Endothelial cell of umbilical vein (primary cell): Measurements from ENCODE around the gene FRG2C.
"Not testable (repeated sequence)": the region's sequence is repeated elsewhere in the genome, so short reads cannot be mapped to it uniquely, and the experiment has no call there.

Experiments
- EZH2 ChIP-seq: IDR thresholded peaks from 2 replicates; pipeline ENCODE4 v1.6.1; 2012; ENCODE audit warnings: borderline replicate concordance, low read depth, mild to moderate bottlenecking, moderate library complexity, low read length, inconsistent platforms; ENCODE audit not compliant: severe bottlenecking
- FOS ChIP-seq: IDR thresholded peaks from 2 replicates; pipeline ENCODE4 v1.6.1; 2011; ENCODE audit warnings: mild to moderate bottlenecking, low read length, moderate library complexity, borderline replicate concordance; ENCODE audit not compliant: insufficient read depth
- GATA2 ChIP-seq: IDR thresholded peaks from 2 replicates; pipeline ENCODE4 v1.7.0; 2011; ENCODE audit warnings: low read depth, mild to moderate bottlenecking, moderate library complexity, mixed read lengths, low read length; ENCODE audit not compliant: insufficient read length, insufficient read depth
- JUN ChIP-seq: IDR thresholded peaks from 2 replicates; pipeline ENCODE4 v1.6.1; 2011; ENCODE audit warnings: borderline replicate concordance, low read depth; ENCODE audit not compliant: insufficient read length, insufficient read depth
- MYC ChIP-seq: IDR thresholded peaks from one replicate; pipeline ENCODE4 v1.6.1; 2011; ENCODE audit warnings: mild to moderate bottlenecking, low read depth, low read length
- POLR2A ChIP-seq: IDR thresholded peaks from 2 replicates; pipeline ENCODE4 v1.6.1; 2012; ENCODE audit warnings: low read depth, mild to moderate bottlenecking, control low read depth, low read length
- POLR2AphosphoS5 ChIP-seq: IDR thresholded peaks from 2 replicates; pipeline ENCODE4 v1.6.1; 2012; ENCODE audit warnings: low read depth, mild to moderate bottlenecking, control low read depth, low read length, moderate library complexity; ENCODE audit not compliant: insufficient read depth
- TF ChIP-seq, protein P1 (sequence below), 2 donors: IDR thresholded peaks; 1 replicate in 1 of 2; 2 replicates in 1 of 2; pipeline ENCODE4 v1.5.1; 2011; ENCODE audit warnings: low read length in 2 of 2, mild to moderate bottlenecking in 2 of 2, moderate library complexity in 2 of 2, control low read depth in 1 of 2, inconsistent platforms in 1 of 2, low read depth in 1 of 2; ENCODE audit not compliant: insufficient read depth in 1 of 2; ENCODE audit errors: extremely low read depth in 1 of 2
- TF ChIP-seq, protein P2 (sequence below): IDR thresholded peaks from 2 replicates; pipeline ENCODE4 v1.6.1; 2011; ENCODE audit not compliant: insufficient read depth, insufficient read length

DNA sequence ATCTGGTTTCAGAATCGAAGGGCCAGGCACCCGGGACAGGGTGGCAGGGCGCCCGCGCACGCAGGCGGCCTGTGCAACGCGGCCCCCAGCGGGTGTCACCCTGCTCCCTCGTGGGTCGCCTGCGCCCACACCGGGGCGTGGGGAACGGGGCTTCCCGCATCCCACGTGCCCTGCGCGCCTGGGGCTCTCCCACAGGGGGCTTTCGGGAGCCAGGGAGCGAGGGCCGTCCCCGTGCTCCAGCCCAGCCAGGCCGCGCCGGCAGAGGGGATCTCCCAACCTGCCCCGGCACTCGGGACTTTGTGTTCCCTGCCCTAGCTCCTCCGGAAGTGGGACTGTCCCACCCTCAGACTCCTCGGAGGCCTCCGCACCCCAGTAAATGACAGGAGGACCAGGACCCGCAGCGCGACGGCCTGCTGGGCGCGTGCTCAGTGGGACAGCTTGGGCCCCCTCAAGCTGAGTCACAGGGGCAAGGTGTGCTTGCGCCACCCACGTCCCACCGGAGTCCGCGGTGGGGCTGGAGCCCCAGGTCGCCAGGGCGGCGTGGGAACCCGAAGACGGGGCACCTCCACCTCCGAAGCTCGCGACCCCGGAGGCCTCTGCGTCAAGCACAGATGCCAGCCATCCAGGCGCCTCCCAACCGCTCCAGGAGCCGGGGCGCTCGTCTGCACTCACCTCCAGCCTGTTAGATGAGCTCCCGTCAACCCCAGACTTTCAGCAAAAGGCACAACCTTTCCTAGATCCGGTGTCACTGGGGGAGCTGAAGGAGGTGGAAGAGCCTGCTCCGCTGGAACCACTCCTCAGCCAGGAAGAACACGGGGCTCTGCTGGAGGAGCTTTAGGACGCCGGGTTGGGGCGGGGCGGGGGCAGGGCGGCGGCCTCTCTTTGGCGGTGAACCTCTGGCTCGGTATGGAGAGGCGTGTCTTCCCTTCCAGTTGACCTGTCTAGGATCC lies 5.5 kb downstream of the FRG2C start:
- not testable (repeated sequence) for TF ChIP-seq MYC, POLR2A, POLR2AphosphoS5, FOS, JUN, EZH2, GATA2
- TF ChIP-seq, protein P1, sequence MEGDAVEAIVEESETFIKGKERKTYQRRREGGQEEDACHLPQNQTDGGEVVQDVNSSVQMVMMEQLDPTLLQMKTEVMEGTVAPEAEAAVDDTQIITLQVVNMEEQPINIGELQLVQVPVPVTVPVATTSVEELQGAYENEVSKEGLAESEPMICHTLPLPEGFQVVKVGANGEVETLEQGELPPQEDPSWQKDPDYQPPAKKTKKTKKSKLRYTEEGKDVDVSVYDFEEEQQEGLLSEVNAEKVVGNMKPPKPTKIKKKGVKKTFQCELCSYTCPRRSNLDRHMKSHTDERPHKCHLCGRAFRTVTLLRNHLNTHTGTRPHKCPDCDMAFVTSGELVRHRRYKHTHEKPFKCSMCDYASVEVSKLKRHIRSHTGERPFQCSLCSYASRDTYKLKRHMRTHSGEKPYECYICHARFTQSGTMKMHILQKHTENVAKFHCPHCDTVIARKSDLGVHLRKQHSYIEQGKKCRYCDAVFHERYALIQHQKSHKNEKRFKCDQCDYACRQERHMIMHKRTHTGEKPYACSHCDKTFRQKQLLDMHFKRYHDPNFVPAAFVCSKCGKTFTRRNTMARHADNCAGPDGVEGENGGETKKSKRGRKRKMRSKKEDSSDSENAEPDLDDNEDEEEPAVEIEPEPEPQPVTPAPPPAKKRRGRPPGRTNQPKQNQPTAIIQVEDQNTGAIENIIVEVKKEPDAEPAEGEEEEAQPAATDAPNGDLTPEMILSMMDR (IDR thresholded peaks at IDR 0.05; ENCODE audit: extremely low read depth in 1 of 2, insufficient read depth in 1 of 2, low read depth in 1 of 2, low read length in 2 of 2), result not testable (repeated sequence)
- TF ChIP-seq, protein P2, sequence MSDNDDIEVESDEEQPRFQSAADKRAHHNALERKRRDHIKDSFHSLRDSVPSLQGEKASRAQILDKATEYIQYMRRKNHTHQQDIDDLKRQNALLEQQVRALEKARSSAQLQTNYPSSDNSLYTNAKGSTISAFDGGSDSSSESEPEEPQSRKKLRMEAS, result not testable (repeated sequence)
